Endothelial cell of umbilical vein (primary cell): ENCODE measurements around the gene PKP3. TPM values are rescaled to one million over a fixed set of nuclear protein-coding genes. Genes with fewer than 3 reads are reported as not detected.

Experiments
- BruUV-seq: library from RNA; stranded (reverse); fragments of 400-500 nt; replicated peaks from 2 replicates; lab custom pipeline; 2021; lab: Mats Ljungman, UMichigan
- CTCF ChIA-PET: fragments of 300-600, 350-600 bp; sonication (Branson Sonifier 250); formaldehyde crosslinking; loops from one replicate; lab custom pipeline; 2021; ENCODE audit warnings: antibody characterized with exemption, inconsistent platforms; lab: Charles Lee
- POLR2A ChIA-PET: fragments of 300-600, 350-600 bp; sonication (Branson Sonifier 250); formaldehyde crosslinking; loops from one replicate; lab custom pipeline; 2021; ENCODE audit warnings: antibody characterized with exemption, inconsistent platforms; lab: Charles Lee
- DNase-seq: peaks from one replicate; pipeline ENCODE4 v3.0.0-alpha.2; 2011; ENCODE audit warnings: low read depth, low spot score
- FAIRE-seq: peaks from 2 replicates; lab custom pipeline; 2011; peaks lifted over from hg19 to GRCh38; lab: Jason Lieb, UNC
- H2AFZ ChIP-seq: 2 replicates; pipeline ENCODE4 v1.6.0; 2012; ENCODE audit warnings: low read depth, low read length, control low read depth, inconsistent platforms
- H3K27ac ChIP-seq: 2 replicates; pipeline ENCODE4 v1.5.1; 2011; ENCODE audit warnings: low read depth, mild to moderate bottlenecking, control low read depth, low read length, moderate library complexity; ENCODE audit not compliant: insufficient read depth
- H3K27me3 ChIP-seq, 2 experiments: 2 replicates each; pipeline versions ENCODE4 v1.6.0 to v1.6.1; 2011; ENCODE audit warnings: low read length in 2 of 2, mixed read lengths in 1 of 2; ENCODE audit not compliant: control insufficient read depth in 2 of 2, insufficient read depth in 2 of 2
- H3K36me3 ChIP-seq, 2 experiments: 2 replicates in 1 of 2; 3 replicates in 1 of 2; pipeline ENCODE4 v1.5.1; 2011; ENCODE audit warnings: low read length in 2 of 2, mild to moderate bottlenecking in 1 of 2, moderate library complexity in 1 of 2; ENCODE audit not compliant: control insufficient read depth in 2 of 2, insufficient read depth in 2 of 2; ENCODE audit errors: extremely low read depth in 1 of 2
- H3K4me1 ChIP-seq: 3 replicates; pipeline ENCODE4 v1.5.1; 2011; ENCODE audit warnings: mild to moderate bottlenecking, low read length; ENCODE audit not compliant: control insufficient read depth, insufficient read depth; ENCODE audit errors: extremely low read depth
- H3K4me2 ChIP-seq: 2 replicates; pipeline ENCODE4 v1.6.1; 2011; ENCODE audit warnings: low read length, control low read depth, mixed read lengths; ENCODE audit not compliant: insufficient read depth
- H3K4me3 ChIP-seq, 3 experiments: fragments of 200-600 bp in 1 of 3; sonication (generic), shearing (Covaris generic) in 1 of 3; replicated peaks in 1 of 3; 2 replicates each; pipeline ENCODE4 v1.5.1; 2011 to 2016; ENCODE audit warnings: control low read depth in 3 of 3, low read length in 3 of 3, mild to moderate bottlenecking in 2 of 3, inconsistent platforms in 1 of 3, low read depth in 1 of 3, moderate library complexity in 1 of 3; ENCODE audit not compliant: insufficient read depth in 1 of 3
- H3K79me2 ChIP-seq: 2 replicates; pipeline ENCODE4 v1.6.0; 2012; ENCODE audit warnings: low read length, inconsistent platforms; ENCODE audit not compliant: control insufficient read depth, insufficient read depth
- H3K9ac ChIP-seq: replicated peaks from 2 replicates; pipeline ENCODE3; 2011; ENCODE audit warnings: low read length, control low read depth; ENCODE audit not compliant: insufficient read depth; ENCODE audit errors: extremely low read depth
- H3K9me1 ChIP-seq: replicated peaks from 3 replicates; pipeline ENCODE4 v1.6.0; 2011; ENCODE audit warnings: mild to moderate bottlenecking, low read length; ENCODE audit not compliant: control insufficient read depth, insufficient read depth; ENCODE audit errors: extremely low read depth
- H3K9me3 ChIP-seq: replicated peaks from 2 replicates; pipeline ENCODE4 v1.5.1; 2012; ENCODE audit warnings: low read length, inconsistent platforms; ENCODE audit not compliant: control insufficient read depth, insufficient read depth
- H4K20me1 ChIP-seq: replicated peaks from 2 replicates; pipeline ENCODE3; 2011; ENCODE audit warnings: mild to moderate bottlenecking, low read length; ENCODE audit not compliant: control insufficient read depth, insufficient read depth; ENCODE audit errors: extremely low read depth
- EZH2 ChIP-seq: IDR thresholded peaks from 2 replicates; pipeline ENCODE4 v1.6.1; 2012; ENCODE audit warnings: borderline replicate concordance, low read depth, mild to moderate bottlenecking, moderate library complexity, low read length, inconsistent platforms; ENCODE audit not compliant: severe bottlenecking
- FOS ChIP-seq: IDR thresholded peaks from 2 replicates; pipeline ENCODE4 v1.6.1; 2011; ENCODE audit warnings: mild to moderate bottlenecking, low read length, moderate library complexity, borderline replicate concordance; ENCODE audit not compliant: insufficient read depth
- GATA2 ChIP-seq: IDR thresholded peaks from 2 replicates; pipeline ENCODE4 v1.7.0; 2011; ENCODE audit warnings: low read depth, mild to moderate bottlenecking, moderate library complexity, mixed read lengths, low read length; ENCODE audit not compliant: insufficient read length, insufficient read depth
- JUN ChIP-seq: IDR thresholded peaks from 2 replicates; pipeline ENCODE4 v1.6.1; 2011; ENCODE audit warnings: borderline replicate concordance, low read depth; ENCODE audit not compliant: insufficient read length, insufficient read depth
- MAX ChIP-seq: IDR thresholded peaks from 2 replicates; pipeline ENCODE4 v1.6.1; 2011; ENCODE audit not compliant: insufficient read depth, insufficient read length
- MYC ChIP-seq: IDR thresholded peaks from one replicate; pipeline ENCODE4 v1.6.1; 2011; ENCODE audit warnings: mild to moderate bottlenecking, low read depth, low read length
- POLR2A ChIP-seq: IDR thresholded peaks from 2 replicates; pipeline ENCODE4 v1.6.1; 2012; ENCODE audit warnings: low read depth, mild to moderate bottlenecking, control low read depth, low read length
- POLR2AphosphoS5 ChIP-seq: IDR thresholded peaks from 2 replicates; pipeline ENCODE4 v1.6.1; 2012; ENCODE audit warnings: low read depth, mild to moderate bottlenecking, control low read depth, low read length, moderate library complexity; ENCODE audit not compliant: insufficient read depth
- dilution Hi-C: fragments of 300-500 bp; cut with MboI; formaldehyde crosslinking; loops from one replicate; pipeline ENCODE4 v1.15.0; 2019; ENCODE audit warnings: low sequenced_read_pairs; ENCODE audit not compliant: extremely low pct_ligation_motif_present
- intact Hi-C: fragments of 100-400 bp; cut with micrococcal nuclease; formaldehyde crosslinking; loops from one replicate; pipeline ENCODE4 v1.10.0; 2022
- polyA plus RNA-seq, 4 experiments: library from polyadenylated mRNA; depleted of rRNA in 3 of 4; stranded (reverse) in 3 of 4; unstranded in 1 of 4; fragments of >200 nt; gene quantifications; 2 replicates each; pipeline versions ENCODE4 v1.2.1 to v1.2.3, GENCODE V29; 2011 to 2012; ENCODE audit warnings: missing spikeins in 1 of 4
- total RNA-seq: library from RNA; stranded (reverse); gene quantifications from 2 replicates; pipeline ENCODE4 v1.2.3, GENCODE V29; 2021

The PKP3 gene
- total and polyA plus RNA-seq, 2 donors (not counting 3 experiments of a cell fraction or from before 2014, with no cell fraction given), result 0.27 to 0.59 TPM

- peaks cover 7 to 14% of the 10 kb centered on the region in 2 experiments for H3K27me3 ChIP-seq
These were observed 31.3 kb downstream of the PKP3 start for GRCh38 chr11:425301-425700.

GRCh38 chr11:426851-427250, 32.8 kb downstream of the PKP3 start:
- CTCF ChIA-PET, result interaction anchor here (3.1 kb wide), 1 partner anchor 22 kb away, joined by 18 read pairs; no protein-coding TSS in a partner anchor
- Histone ChIP-seq H3K27me3 (peaks cover 7 to 14% of the 10 kb centered on the region in 2 experiments), H2AFZ (no peak overlapping the region), H3K4me3 (no peak overlapping the region), H3K79me2 (no peaks in the 10 kb centered on the region), H3K9me1 (no peaks in the 10 kb centered on the region), H3K4me2 (no peak overlapping the region), H3K9ac (no peak overlapping the region), H3K9me3 (no peaks in the 10 kb centered on the region), H3K4me1 (no peaks in the 10 kb centered on the region), H3K36me3 (no peaks in the 10 kb centered on the region), H4K20me1 (no peaks in the 10 kb centered on the region), H3K27ac (no peak overlapping the region)
- FAIRE-seq (no peak), DNase-seq (no peak)
- intact Hi-C loops, result no loop called here
- dilution Hi-C loops, result no loop called here
- no peak for TF ChIP-seq EZH2
- TF ChIP-seq POLR2A, result no peak
- no peak for TF ChIP-seq JUN
- no peak for TF ChIP-seq FOS
- TF ChIP-seq MAX, result no peak
- no peak for TF ChIP-seq MYC
- no peak for TF ChIP-seq GATA2
- no peak for TF ChIP-seq POLR2AphosphoS5
- no TSS peak for BruUV-seq
- POLR2A ChIA-PET, result interaction anchor here (1.2 kb wide), 1 partner anchor 10 kb away, joined by 3 read pairs; no protein-coding TSS in a partner anchor

More at GRCh38 chr11:425301-425700, 31.3 kb downstream of the PKP3 start:
- ChIA-PET POLR2A (no interaction called here), CTCF (interaction anchor here (3.1 kb wide), 1 partner anchor 24 kb away, joined by 18 read pairs; no protein-coding TSS in a partner anchor)
- Histone ChIP-seq H3K4me2 (no peak overlapping the region), H3K36me3 (no peaks in the 10 kb centered on the region), H3K79me2 (no peaks in the 10 kb centered on the region), H4K20me1 (no peaks in the 10 kb centered on the region), H3K4me1 (no peaks in the 10 kb centered on the region), H3K4me3 (no peak overlapping the region), H2AFZ (no peak overlapping the region), H3K9me1 (no peaks in the 10 kb centered on the region), H3K27ac (no peak overlapping the region), H3K9ac (no peak overlapping the region), H3K9me3 (no peaks in the 10 kb centered on the region)
- intact Hi-C loops, result no loop called here
- BruUV-seq, result no TSS peak
- TF ChIP-seq POLR2A, result no peak
- FAIRE-seq (no peak), DNase-seq (no peak)
- dilution Hi-C loops, result no loop called here
